GM19468 (cell line): ENCODE data around the gene CLPTM1L.
"Not testable (repeated sequence)": the region's sequence is repeated elsewhere in the genome, so short reads cannot be mapped to it uniquely, and the experiment has no call there.

Source experiments
- ATAC-seq: cut with Tn5 transposase; IDR thresholded peaks from one replicate; pipeline ENCODE4 v1.9.1; 2021; ENCODE audit warnings: mild to moderate bottlenecking, moderate library complexity, moderate number of reproducible peaks; ENCODE audit not compliant: unreplicated experiment; ENCODE audit errors: extremely low read depth

The CLPTM1L gene

DNA sequence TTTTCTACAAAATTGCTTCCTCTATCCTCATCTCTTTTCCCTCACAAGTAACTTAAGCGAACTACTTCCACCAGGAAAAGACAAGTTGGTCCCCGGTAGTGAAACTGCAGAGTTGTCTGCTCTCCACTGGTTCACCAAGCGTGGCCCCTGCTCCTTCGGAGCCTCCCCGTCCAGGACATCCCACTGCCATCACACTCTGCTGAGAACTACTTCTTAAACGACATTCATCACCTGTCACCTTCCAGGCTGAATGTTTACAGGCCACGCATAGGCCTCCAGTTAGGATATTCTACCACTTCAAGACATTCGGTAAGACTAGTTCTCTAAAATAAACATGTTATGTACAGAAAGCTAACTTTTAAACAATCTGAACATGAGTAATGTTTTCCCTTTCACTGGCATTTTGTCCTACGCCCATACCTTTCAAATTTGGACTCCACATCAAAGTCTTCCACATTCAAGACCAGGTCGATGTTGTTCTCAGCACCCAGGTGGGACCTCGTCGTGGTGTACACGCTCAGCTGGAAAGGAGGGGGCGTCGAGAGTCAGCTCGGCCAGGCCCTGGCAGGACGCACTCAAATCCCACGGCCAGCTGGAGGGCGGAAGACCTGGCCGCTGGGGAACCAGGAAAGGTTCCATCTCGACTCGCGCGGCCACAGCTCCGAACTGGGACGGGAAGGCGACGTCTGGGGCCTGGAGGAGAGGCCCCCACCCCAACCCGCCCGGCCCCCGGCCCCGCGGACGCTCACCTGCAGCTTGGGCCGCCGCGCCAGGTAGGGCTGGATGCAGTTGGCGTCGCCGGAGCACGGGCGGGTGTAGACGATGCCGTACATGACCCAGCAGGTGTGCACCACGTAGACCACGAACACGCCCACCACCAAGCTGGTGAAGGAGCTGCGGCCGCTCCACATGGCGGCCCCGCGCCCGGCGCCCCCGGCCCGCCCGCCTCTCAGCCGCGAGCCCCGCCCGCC lies 683 bp downstream of the CLPTM1L start:
- no peak for ATAC-seq

DNA sequence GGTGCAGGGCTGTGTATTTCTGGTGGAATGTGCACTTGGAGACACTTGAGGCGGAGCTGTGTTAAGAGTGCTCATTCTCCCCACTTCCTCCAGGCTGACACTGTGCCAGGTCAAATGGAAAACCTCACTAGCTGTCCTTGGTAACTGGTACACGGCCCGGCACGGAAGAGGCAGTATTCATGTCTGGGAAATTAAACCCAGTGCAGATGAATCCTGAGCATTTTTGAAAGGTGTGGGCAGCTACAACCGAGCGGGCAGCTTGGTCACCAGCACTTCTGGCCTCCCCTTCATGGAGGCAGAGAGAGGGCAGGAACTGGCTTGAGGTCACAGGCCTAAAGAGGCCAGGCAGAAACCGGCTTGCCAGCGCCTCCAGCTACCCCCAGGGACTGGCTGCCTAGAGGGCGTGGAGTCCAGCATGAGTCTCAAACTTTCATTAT lies 1.6 kb downstream of the CLPTM1L start:
- ATAC-seq = no peak

GRCh38 chr5:1342711-1343110 lies 2.2 kb downstream of the CLPTM1L start:
- not testable (repeated sequence) for ATAC-seq

DNA sequence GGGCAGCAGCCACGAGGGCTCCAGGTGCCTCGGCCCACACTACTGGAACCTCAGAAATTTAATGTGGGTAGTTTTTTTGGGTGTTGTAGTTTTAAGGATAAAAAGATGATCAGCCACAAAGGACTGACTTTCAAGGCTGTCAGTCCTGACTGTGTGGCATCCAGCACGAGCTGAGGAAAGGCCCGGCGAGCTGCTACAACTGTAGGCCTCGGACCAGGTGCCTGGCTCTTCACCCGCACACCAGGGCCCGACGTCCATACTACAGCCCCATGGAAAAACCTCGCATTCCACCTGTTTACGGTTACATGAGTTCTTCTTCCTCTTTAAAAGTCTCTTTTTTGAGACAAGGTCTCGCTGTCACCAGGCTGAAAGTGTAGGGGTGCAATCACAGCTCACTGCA lies 2.6 kb downstream of the CLPTM1L start:
- ATAC-seq = no peak

- ATAC-seq = no peak
These were observed 3.0 kb downstream of the CLPTM1L start for GRCh38 chr5:1341863-1342262.

DNA sequence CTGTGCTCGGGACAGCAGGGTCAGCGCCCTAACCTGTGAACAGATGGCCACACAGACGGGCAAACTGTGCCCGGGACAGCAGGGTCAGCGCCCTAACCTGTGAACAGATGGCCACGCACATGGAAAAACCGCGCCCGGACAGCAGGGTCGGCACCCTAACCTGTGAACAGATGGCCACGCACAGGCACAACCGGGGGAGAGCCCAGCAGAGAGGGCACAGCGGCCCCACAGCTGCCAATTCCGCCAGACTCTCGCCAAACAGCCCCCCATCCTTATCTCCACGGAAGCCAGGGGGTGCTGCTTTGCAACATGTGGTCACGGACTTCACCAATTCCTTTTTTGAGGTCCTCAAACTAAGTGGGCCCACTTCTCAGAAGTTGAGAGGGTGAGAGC lies 5.1 kb downstream of the CLPTM1L start:
- not testable (repeated sequence) for ATAC-seq

- ATAC-seq = not testable (repeated sequence)
These were observed 5.6 kb downstream of the CLPTM1L start for GRCh38 chr5:1339139-1339817.

DNA sequence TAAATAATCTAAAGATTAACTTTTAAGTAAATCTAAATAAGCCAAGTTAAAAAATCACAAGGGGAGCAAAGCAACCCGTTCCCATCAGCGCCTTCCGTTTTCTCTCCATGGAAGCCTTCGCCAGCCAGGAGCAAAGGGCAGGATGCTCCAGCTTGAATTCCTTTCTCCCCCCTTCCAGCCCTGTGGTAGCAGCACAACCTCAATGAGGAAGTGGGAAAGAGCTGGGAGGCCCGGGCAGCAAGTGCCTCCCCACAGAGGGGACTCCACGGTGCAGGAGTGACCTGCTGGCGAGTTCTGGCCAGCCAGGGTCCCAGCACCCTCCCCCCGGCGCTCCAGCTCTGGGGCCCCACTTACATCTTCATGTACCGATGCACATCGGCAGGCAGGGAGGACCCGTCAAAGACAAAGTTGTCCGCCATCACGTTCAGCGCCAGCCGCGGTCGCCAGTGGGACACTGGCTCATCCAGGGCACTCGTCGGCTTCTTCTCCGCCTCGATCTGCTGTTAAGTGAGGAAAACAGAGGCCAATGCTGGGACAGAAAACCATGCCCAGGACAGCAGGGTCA lies 6.3 kb downstream of the CLPTM1L start:
- no peak for ATAC-seq

DNA sequence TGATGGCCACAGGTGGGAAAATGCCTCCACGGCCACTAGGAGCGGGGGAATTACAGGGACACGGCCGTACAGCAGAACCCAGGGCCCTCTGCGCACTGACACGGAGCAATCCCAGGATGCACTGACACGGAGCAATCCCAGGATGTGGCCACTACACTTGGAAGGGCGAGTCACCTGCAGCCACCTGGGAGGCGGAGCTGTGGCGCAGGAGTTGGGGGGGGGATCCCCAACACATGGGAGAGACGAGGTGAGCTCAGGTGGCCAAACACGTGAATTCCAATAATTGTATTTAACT lies 6.8 kb downstream of the CLPTM1L start:
- no peak for ATAC-seq

DNA sequence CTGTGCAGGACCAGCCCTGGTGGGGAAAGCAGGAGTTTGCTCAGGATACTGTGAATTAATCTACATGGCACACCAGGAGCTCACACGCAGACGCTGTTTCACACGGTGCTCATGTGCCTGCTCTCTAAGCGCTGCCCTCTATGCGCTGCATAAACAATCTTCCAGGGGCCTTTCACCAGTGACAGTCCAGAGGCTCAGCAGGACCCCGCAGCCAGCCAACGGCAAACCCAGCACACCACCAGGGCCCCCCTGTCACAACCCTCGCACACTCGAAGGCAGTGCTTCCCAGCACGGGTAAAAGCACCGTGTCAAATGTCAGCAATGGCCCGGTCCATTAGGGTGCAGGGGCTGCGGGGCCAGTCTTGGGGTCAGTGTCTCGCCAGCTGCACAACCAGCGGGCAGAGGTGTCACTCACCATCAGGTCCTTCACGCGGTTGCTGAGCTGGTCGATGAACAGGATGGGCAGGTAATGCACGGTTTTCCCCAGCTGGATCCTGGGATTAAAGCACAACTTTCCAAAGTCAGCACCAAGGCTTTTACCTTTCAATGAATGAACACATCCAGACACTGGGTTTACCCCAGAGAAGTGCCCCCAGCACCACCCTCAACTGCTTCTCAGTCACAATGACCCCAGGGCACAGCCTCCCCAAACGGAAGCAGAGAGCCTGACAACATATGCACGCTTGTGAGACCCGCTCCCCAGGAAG lies 7.3 kb downstream of the CLPTM1L start:
- no peak for ATAC-seq

DNA sequence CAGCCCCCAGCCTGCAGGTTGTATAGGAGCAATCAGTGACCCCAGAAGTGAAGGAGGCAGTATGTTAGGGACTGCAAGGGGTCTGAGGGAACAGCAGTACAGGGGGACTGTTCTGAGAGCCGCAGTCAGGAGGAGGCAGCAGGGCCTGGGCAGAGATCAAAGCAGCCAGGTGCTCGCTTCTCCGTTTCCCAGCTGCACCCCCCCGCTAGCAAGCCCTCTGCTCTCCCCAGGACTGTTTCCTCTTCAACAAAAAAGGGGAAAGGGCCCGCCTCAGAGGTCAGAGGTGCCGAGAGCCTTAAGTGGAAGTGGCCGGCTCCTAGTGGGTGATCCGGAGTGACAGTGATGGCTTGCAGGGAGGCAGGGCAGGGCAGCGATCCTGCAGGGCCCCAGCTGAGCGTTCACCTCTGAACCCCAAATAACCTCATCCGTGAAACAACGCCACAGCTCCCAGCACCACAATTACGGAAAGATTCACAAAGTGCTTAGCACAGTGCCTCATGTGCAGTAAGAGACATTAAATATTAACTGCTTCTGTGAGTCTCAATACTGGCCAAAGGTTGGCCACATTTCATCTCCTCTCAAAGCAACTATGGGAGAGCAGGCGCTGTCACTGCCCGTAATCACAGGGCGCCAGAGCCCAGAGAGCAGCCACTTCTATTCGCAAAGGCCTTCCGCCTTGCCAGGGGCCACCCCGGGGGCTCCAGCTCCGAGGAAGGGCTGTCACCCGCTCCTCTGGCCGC lies 8.0 kb downstream of the CLPTM1L start:
- ATAC-seq = no peak

DNA sequence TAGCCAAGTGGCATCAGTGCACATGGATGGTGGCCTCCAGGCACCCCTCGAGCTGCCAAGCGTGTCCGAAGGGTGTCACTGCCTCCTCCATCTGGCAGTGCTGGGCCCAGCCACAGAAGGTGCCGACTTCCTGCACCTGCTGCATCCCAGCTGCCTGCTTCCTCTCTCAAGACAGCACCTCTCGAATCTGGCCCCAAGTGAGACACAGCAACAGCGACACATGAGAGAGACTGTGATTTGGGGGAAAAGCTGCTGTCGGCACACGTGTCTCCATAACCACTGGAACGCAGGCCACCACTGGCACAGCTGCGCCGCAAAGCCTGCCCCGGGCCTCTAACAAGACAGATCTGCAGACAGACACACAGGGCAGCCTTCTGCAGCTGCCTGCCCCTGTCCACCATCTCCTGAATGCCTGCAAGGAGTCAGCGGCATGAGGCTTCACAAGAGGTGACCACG lies 8.8 kb downstream of the CLPTM1L start:
- no peak for ATAC-seq

DNA sequence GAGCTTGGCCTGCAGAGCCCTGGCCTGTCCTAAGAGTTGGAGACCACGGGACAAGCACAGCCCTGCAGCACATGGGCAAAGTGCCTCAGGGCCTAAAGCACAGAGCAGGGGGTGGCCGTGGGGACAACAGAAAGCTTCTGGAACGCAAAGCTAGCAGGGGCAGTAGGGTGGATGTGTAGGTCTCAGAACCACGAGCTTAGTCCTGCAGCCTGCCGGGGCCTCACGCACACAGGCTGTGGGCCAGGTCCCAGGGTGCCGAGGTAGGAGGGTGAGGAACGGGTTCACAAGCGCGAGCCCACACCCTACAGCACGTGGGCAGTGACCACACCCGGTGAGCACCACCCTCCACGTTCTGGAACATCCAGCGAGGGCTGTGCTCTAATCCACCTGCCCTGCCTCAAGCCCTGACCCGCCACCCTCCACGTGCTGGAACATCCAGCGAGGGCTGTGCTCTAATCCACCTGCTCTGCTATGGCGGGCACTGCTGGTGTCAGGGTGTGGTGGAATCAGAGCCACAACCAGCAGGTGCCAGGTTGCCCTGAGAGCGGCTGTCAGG lies 9.3 kb downstream of the CLPTM1L start:
- ATAC-seq = no peak

DNA sequence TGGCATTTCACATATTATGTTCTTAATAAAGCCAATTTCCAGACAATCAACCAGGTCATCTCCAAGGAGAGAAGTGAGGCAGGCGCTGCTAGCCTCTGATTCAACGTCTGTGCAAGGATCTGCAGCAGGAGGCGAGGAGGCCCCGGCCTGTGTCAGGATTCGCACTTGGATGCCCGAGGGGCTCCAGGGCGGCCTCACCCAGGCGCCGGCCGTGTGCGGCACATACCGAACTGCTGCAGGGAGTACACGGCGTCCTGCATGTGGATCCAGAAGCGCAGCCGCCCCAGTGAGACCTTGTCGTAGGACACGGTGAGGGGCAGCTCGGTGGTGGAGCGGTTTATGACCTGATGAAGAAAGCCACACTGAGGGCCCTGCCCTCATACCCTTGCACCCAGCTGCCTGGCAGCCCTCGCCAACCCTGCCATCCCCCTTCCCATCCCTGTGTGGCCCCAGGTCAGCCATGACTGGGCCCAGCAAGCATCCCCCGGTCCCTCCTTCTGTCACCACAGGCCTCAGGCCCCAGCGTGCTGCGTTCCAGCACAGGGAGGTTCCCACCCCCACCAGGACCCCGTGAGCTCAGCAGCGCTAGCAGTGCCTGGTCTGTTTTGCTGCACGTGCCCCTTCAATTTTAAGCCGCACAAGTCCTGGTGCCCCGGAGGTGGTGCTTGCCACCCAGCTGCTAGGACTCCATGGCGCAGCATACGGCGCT lies 9.9 kb downstream of the CLPTM1L start:
- no peak for ATAC-seq

DNA sequence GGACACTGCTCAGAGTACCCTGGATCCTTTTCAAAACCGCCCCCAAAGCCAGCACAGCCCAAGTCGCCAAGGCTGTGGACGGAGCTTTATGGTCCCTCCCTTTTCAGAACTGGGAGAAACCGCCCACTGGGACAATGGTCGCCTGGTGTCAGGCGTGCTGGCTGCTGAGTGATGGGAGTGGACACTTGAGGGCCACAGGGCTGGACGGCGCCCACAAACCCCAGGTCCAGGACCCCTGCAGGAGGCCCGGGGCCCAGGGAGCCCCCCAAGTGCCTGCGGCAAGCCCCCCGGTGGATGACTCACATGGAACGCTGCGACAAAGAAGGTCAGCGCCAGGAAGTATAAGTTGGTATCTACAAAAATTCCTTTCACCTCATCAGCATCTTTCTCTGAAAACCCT lies 10.9 kb downstream of the CLPTM1L start:
- no peak for ATAC-seq

DNA sequence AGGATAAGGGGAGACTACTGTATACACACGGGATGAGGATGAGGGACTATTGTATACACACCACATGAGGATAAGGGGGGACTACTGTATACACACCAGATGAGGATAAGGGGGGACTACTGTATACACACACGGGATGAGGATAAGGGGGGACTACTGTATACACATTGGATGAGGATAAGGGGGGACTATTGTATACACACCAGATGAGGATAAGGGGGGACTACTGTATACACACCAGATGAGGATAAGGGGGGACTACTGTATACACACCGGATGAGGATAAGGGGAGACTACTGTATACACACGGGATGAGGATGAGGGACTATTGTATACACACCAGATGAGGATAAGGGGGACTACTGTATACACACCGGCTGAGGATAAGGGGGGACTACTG lies 11.6 kb downstream of the CLPTM1L start:
- ATAC-seq = not testable (repeated sequence)

DNA sequence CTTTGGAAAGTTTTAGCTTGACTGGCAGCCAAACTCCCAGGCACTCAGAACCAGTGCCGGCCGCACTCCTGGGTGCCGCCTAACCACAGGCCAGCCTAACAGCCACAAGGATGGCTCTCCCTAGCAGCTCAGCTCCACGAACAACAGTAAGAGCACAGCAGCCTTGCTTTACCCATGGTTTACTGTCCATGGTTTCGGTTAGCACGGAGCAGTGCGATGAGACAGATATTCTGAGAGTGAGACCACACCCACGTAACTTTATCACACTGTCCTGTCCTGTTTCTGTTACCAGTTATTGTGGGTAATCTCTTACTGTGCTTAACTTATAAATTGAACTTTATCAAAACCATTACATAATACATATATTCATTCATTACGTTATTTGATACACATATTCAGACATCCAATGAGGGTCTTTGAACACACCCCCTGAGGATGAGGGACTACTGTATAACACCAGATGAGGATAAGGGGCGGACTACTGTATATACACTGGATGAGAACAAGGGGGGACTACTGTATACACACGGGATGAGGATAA lies 12.4 kb downstream of the CLPTM1L start:
- no peak for ATAC-seq

GRCh38 chr5:1331861-1332405 lies 13.0 kb downstream of the CLPTM1L start:
- no peak for ATAC-seq
